GM23338 (cell line): ENCODE measurements around the gene AADAC. TPM values are rescaled to one million over a fixed set of nuclear protein-coding genes. Genes with fewer than 3 reads are reported as not detected.

Experiments
- ATAC-seq: fragments of 200-7000 bp; cut with Tn5 transposase; 3 replicates; pipeline ENCODE4 v1.9.1; 2020
- DNase-seq: peaks from one replicate; pipeline ENCODE4 v3.0.0-alpha.2; 2015; ENCODE audit warnings: low spot score
- H2AFZ ChIP-seq: fragments of 200-600 bp; sonication (generic); 2 replicates; pipeline ENCODE4 v1.8.0; 2016; ENCODE audit warnings: antibody characterized with exemption, mild to moderate bottlenecking, moderate library complexity
- H3F3A ChIP-seq: fragments of 200-600 bp; sonication (generic); replicated peaks from 2 replicates; pipeline ENCODE4 v1.8.0; 2017; ENCODE audit warnings: antibody characterized with exemption, mixed run types, low read depth
- H3K27ac ChIP-seq: fragments of 200-600 bp; sonication (generic); 2 replicates; pipeline ENCODE4 v1.6.1; 2016; ENCODE audit warnings: low read depth
- H3K27me3 ChIP-seq: fragments of 200-600 bp; sonication (generic); 2 replicates; pipeline ENCODE4 v1.8.0; 2016; ENCODE audit warnings: mild to moderate bottlenecking, mixed run types, moderate library complexity; ENCODE audit not compliant: insufficient read depth
- H3K36me3 ChIP-seq: fragments of 200-600 bp; sonication (generic); 2 replicates; pipeline ENCODE4 v1.8.0; 2016; ENCODE audit warnings: mild to moderate bottlenecking; ENCODE audit not compliant: insufficient read depth
- H3K4me1 ChIP-seq: fragments of 200-600 bp; sonication (generic); 2 replicates; pipeline ENCODE4 v1.8.0; 2016; ENCODE audit warnings: mild to moderate bottlenecking, moderate library complexity; ENCODE audit not compliant: insufficient read depth
- H3K4me2 ChIP-seq: fragments of 200-600 bp; sonication (generic); 2 replicates; pipeline ENCODE4 v1.7.1; 2017; ENCODE audit warnings: mixed run types
- H3K4me3 ChIP-seq: fragments of 200-600 bp; sonication (generic); 2 replicates; pipeline ENCODE4 v1.6.1; 2016; ENCODE audit warnings: mixed run types
- H3K79me2 ChIP-seq: fragments of 200-600 bp; sonication (generic); replicated peaks from 2 replicates; pipeline ENCODE4 v1.8.0; 2017; ENCODE audit warnings: mild to moderate bottlenecking; ENCODE audit not compliant: insufficient read depth
- H3K9me2 ChIP-seq: fragments of 200-600 bp; sonication (generic); 2 replicates; pipeline ENCODE4 v1.8.0; 2017; ENCODE audit not compliant: insufficient read depth
- H4K20me1 ChIP-seq: fragments of 200-600 bp; sonication (generic); replicated peaks from 2 replicates; pipeline ENCODE4 v1.8.0; 2017; ENCODE audit warnings: mild to moderate bottlenecking; ENCODE audit not compliant: insufficient read depth
- H3K27ac Mint-ChIP-seq: 2 replicates; pipeline ENCODE4 v1.8.0; 2020; ENCODE audit warnings: inconsistent platforms, mild to moderate bottlenecking, moderate library complexity, mixed read lengths
- H3K27me3 Mint-ChIP-seq: 3 replicates; pipeline ENCODE4 v1.8.0; 2022; ENCODE audit warnings: low read depth, mild to moderate bottlenecking, moderate library complexity, mixed read lengths, inconsistent platforms; ENCODE audit not compliant: insufficient read depth, poor library complexity
- H3K36me3 Mint-ChIP-seq: 3 replicates; pipeline ENCODE4 v1.8.0; 2021; ENCODE audit warnings: low read depth, mild to moderate bottlenecking, inconsistent platforms, moderate library complexity, mixed read lengths
- H3K4me1 Mint-ChIP-seq: 3 replicates; pipeline ENCODE4 v1.8.0; 2020; ENCODE audit warnings: mild to moderate bottlenecking, inconsistent platforms, mixed read lengths
- H3K4me3 Mint-ChIP-seq: 3 replicates; pipeline ENCODE4 v1.8.0; 2021; ENCODE audit warnings: moderate library complexity, mild to moderate bottlenecking, inconsistent platforms, mixed read lengths
- H3K9me3 Mint-ChIP-seq: 3 replicates; pipeline ENCODE4 v1.8.0; 2020; ENCODE audit warnings: moderate library complexity, mild to moderate bottlenecking, inconsistent platforms, mixed read lengths
- CREB1 ChIP-seq: fragments of 250-450 bp; sonication (Bioruptor Pico); IDR thresholded peaks from 2 replicates; pipeline ENCODE4 v1.5.0; 2020; ENCODE audit warnings: low read depth, mild to moderate bottlenecking, moderate library complexity
- EZH2 ChIP-seq: fragments of 200-600 bp; sonication (generic); IDR thresholded peaks from one replicate; pipeline ENCODE4 v1.8.0; 2017; ENCODE audit warnings: antibody characterized with exemption, mild to moderate bottlenecking, low read depth; ENCODE audit not compliant: unreplicated experiment
- EZH2phosphoT487 ChIP-seq: fragments of 200-600 bp; sonication (generic); IDR thresholded peaks from one replicate; pipeline ENCODE4 v1.8.1; 2018; ENCODE audit warnings: antibody characterized with exemption; ENCODE audit not compliant: unreplicated experiment
- JUNB ChIP-seq: IDR thresholded peaks from one replicate; pipeline ENCODE4 v1.6.1; 2016; ENCODE audit warnings: antibody characterized with exemption; ENCODE audit not compliant: unreplicated experiment
- NANOG ChIP-seq: IDR thresholded peaks from 2 replicates; pipeline ENCODE4 v1.6.1; 2016; ENCODE audit warnings: antibody characterized with exemption, borderline replicate concordance
- POLR2AphosphoS5 ChIP-seq: IDR thresholded peaks from 2 replicates; pipeline ENCODE4 v1.6.1; 2016; ENCODE audit warnings: antibody characterized with exemption, low read depth
- STAT1 ChIP-seq: IDR thresholded peaks from one replicate; pipeline ENCODE4 v1.6.1; 2016; ENCODE audit warnings: antibody characterized with exemption; ENCODE audit not compliant: unreplicated experiment
- ZNF114 ChIP-seq: fragments of 250-450 bp; sonication (Bioruptor Pico); IDR thresholded peaks from 2 replicates; pipeline ENCODE4 v1.5.0; 2020; ENCODE audit warnings: mild to moderate bottlenecking, moderate library complexity
- ZNF331 ChIP-seq: fragments of 250-450 bp; sonication (Bioruptor Pico); IDR thresholded peaks from 2 replicates; pipeline ENCODE4 v1.5.0; 2020; ENCODE audit warnings: low read depth, mild to moderate bottlenecking, moderate library complexity
- polyA plus RNA-seq: library from polyadenylated mRNA; unstranded; fragments of >200 nt; fragmentation: Nextera tagmentation; extraction: Ambion mirVana; gene quantifications from 2 replicates; pipeline ENCODE4 v1.2.1, GENCODE V29; 2016
- total RNA-seq: library from RNA; depleted of rRNA; stranded (reverse); fragments of >200 nt; shearing (Covaris generic); gene quantifications from 2 replicates; pipeline ENCODE4 v1.2.3, GENCODE V29; 2014
- TF ChIP-seq, protein P1 (sequence below): IDR thresholded peaks from one replicate; pipeline ENCODE4 v1.6.1; 2018; ENCODE audit warnings: antibody characterized with exemption; ENCODE audit not compliant: unreplicated experiment
- TF ChIP-seq, protein P2 (sequence below): fragments of 250-450 bp; sonication (Bioruptor Pico); IDR thresholded peaks from 2 replicates; pipeline ENCODE4 v1.5.0; 2020; ENCODE audit warnings: mild to moderate bottlenecking, moderate library complexity
- TF ChIP-seq, protein P3 (sequence below): IDR thresholded peaks from 2 replicates; pipeline ENCODE4 v1.6.1; 2016; ENCODE audit warnings: antibody characterized with exemption
- TF ChIP-seq, protein P4 (sequence below), 2 experiments: fragments of 200-600 bp in 1 of 2; sonication (generic) in 1 of 2; conservative IDR thresholded peaks; 2 replicates each; pipeline versions ENCODE4 v1.5.1 to v1.6.1; 2016 to 2017; ENCODE audit warnings: antibody characterized with exemption in 2 of 2, low read depth in 2 of 2, mild to moderate bottlenecking in 2 of 2, moderate library complexity in 1 of 2

AADAC gene
- total and polyA plus RNA-seq, 2 experiments from 2014 or later = not detected

DNA sequence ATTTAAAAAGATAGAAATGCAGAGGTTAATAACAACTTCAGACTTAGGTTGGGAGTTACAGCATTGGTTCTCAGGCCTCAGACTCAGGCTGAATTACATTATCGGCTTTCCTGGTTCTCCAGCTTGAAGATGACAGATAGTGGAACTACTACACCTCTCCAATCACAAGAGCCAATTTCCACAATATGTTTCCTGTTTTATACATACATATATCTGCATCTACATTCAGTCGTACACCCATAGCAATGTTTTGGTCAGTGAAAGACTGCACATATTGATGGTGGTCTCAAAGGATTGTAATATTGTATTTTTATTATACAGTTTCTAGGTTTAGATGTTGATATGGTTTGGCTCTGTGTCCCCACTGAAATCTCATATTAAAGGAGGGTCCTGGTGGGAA, 44.7 kb upstream of the AADAC start:
- no peaks in the 10 kb centered on the region for H3K4me1 Mint-ChIP-seq
- no peak overlapping the region for H3K4me3 ChIP-seq
- H3K79me2 ChIP-seq = no peaks in the 10 kb centered on the region
- H3K4me2 ChIP-seq = no peak overlapping the region
- TF ChIP-seq ZNF331 (CRISPR knock-in tag) (no peak), EZH2 (no peak), CREB1 (CRISPR knock-in tag) (no peak), STAT1 (no peak), EZH2phosphoT487 (no peak), ZNF114 (no peak), JUNB (no peak), NANOG (no peak), POLR2AphosphoS5 (no peak)
- TF ChIP-seq, protein P1, sequence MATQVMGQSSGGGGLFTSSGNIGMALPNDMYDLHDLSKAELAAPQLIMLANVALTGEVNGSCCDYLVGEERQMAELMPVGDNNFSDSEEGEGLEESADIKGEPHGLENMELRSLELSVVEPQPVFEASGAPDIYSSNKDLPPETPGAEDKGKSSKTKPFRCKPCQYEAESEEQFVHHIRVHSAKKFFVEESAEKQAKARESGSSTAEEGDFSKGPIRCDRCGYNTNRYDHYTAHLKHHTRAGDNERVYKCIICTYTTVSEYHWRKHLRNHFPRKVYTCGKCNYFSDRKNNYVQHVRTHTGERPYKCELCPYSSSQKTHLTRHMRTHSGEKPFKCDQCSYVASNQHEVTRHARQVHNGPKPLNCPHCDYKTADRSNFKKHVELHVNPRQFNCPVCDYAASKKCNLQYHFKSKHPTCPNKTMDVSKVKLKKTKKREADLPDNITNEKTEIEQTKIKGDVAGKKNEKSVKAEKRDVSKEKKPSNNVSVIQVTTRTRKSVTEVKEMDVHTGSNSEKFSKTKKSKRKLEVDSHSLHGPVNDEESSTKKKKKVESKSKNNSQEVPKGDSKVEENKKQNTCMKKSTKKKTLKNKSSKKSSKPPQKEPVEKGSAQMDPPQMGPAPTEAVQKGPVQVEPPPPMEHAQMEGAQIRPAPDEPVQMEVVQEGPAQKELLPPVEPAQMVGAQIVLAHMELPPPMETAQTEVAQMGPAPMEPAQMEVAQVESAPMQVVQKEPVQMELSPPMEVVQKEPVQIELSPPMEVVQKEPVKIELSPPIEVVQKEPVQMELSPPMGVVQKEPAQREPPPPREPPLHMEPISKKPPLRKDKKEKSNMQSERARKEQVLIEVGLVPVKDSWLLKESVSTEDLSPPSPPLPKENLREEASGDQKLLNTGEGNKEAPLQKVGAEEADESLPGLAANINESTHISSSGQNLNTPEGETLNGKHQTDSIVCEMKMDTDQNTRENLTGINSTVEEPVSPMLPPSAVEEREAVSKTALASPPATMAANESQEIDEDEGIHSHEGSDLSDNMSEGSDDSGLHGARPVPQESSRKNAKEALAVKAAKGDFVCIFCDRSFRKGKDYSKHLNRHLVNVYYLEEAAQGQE = no peak
- TF ChIP-seq, protein P2, sequence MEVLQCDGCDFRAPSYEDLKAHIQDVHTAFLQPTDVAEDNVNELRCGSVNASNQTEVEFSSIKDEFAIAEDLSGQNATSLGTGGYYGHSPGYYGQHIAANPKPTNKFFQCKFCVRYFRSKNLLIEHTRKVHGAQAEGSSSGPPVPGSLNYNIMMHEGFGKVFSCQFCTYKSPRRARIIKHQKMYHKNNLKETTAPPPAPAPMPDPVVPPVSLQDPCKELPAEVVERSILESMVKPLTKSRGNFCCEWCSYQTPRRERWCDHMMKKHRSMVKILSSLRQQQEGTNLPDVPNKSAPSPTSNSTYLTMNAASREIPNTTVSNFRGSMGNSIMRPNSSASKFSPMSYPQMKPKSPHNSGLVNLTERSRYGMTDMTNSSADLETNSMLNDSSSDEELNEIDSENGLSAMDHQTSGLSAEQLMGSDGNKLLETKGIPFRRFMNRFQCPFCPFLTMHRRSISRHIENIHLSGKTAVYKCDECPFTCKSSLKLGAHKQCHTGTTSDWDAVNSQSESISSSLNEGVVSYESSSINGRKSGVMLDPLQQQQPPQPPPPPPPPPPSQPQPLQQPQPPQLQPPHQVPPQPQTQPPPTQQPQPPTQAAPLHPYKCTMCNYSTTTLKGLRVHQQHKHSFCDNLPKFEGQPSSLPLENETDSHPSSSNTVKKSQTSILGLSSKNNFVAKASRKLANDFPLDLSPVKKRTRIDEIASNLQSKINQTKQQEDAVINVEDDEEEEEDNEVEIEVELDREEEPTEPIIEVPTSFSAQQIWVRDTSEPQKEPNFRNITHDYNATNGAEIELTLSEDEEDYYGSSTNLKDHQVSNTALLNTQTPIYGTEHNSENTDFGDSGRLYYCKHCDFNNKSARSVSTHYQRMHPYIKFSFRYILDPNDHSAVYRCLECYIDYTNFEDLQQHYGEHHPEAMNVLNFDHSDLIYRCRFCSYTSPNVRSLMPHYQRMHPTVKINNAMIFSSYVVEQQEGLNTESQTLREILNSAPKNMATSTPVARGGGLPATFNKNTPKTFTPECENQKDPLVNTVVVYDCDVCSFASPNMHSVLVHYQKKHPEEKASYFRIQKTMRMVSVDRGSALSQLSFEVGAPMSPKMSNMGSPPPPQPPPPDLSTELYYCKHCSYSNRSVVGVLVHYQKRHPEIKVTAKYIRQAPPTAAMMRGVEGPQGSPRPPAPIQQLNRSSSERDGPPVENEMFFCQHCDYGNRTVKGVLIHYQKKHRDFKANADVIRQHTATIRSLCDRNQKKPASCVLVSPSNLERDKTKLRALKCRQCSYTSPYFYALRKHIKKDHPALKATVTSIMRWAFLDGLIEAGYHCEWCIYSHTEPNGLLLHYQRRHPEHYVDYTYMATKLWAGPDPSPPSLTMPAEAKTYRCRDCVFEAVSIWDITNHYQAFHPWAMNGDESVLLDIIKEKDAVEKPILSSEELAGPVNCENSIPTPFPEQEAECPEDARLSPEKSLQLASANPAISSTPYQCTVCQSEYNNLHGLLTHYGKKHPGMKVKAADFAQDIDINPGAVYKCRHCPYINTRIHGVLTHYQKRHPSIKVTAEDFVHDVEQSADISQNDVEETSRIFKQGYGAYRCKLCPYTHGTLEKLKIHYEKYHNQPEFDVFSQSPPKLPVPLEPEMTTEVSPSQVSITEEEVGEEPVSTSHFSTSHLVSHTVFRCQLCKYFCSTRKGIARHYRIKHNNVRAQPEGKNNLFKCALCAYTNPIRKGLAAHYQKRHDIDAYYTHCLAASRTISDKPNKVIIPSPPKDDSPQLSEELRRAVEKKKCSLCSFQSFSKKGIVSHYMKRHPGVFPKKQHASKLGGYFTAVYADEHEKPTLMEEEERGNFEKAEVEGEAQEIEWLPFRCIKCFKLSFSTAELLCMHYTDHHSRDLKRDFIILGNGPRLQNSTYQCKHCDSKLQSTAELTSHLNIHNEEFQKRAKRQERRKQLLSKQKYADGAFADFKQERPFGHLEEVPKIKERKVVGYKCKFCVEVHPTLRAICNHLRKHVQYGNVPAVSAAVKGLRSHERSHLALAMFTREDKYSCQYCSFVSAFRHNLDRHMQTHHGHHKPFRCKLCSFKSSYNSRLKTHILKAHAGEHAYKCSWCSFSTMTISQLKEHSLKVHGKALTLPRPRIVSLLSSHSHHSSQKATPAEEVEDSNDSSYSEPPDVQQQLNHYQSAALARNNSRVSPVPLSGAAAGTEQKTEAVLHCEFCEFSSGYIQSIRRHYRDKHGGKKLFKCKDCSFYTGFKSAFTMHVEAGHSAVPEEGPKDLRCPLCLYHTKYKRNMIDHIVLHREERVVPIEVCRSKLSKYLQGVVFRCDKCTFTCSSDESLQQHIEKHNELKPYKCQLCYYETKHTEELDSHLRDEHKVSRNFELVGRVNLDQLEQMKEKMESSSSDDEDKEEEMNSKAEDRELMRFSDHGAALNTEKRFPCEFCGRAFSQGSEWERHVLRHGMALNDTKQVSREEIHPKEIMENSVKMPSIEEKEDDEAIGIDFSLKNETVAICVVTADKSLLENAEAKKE = no peak
- TF ChIP-seq, protein P3, sequence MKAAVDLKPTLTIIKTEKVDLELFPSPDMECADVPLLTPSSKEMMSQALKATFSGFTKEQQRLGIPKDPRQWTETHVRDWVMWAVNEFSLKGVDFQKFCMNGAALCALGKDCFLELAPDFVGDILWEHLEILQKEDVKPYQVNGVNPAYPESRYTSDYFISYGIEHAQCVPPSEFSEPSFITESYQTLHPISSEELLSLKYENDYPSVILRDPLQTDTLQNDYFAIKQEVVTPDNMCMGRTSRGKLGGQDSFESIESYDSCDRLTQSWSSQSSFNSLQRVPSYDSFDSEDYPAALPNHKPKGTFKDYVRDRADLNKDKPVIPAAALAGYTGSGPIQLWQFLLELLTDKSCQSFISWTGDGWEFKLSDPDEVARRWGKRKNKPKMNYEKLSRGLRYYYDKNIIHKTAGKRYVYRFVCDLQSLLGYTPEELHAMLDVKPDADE = no peak
- TF ChIP-seq, protein P4, sequence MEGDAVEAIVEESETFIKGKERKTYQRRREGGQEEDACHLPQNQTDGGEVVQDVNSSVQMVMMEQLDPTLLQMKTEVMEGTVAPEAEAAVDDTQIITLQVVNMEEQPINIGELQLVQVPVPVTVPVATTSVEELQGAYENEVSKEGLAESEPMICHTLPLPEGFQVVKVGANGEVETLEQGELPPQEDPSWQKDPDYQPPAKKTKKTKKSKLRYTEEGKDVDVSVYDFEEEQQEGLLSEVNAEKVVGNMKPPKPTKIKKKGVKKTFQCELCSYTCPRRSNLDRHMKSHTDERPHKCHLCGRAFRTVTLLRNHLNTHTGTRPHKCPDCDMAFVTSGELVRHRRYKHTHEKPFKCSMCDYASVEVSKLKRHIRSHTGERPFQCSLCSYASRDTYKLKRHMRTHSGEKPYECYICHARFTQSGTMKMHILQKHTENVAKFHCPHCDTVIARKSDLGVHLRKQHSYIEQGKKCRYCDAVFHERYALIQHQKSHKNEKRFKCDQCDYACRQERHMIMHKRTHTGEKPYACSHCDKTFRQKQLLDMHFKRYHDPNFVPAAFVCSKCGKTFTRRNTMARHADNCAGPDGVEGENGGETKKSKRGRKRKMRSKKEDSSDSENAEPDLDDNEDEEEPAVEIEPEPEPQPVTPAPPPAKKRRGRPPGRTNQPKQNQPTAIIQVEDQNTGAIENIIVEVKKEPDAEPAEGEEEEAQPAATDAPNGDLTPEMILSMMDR (conservative IDR thresholded peaks at IDR 0.05; ENCODE audit: low read depth in 2 of 2) = no peak
- H3K27ac ChIP-seq = no peak overlapping the region
- no peak overlapping the region for H3K27ac Mint-ChIP-seq
- H4K20me1 ChIP-seq = no peaks in the 10 kb centered on the region
- no peak overlapping the region for H2AFZ ChIP-seq
- no peak overlapping the region for H3K4me3 Mint-ChIP-seq
- no peaks in the 10 kb centered on the region for H3F3A ChIP-seq
- no peaks in the 10 kb centered on the region for H3K27me3 ChIP-seq
- H3K9me2 ChIP-seq = no peaks in the 10 kb centered on the region
- no peaks in the 10 kb centered on the region for H3K4me1 ChIP-seq
- no peaks in the 10 kb centered on the region for H3K36me3 Mint-ChIP-seq
- no peak for ATAC-seq
- H3K27me3 Mint-ChIP-seq = no peaks in the 10 kb centered on the region
- H3K9me3 Mint-ChIP-seq = no peaks in the 10 kb centered on the region
- no peak for DNase-seq
- no peaks in the 10 kb centered on the region for H3K36me3 ChIP-seq
